ENCODE data around the gene PHYH.

The PHYH gene

GRCh38 chr10:13346283-13347042 lies 46.6 kb upstream of the PHYH start:
- Histone ChIP-seq H2BK15ac (replicated peaks; ENCODE audit: low read depth) (no peak overlapping the region), H3K23ac (ENCODE audit: low read length) (no peak overlapping the region), H3K4me1 (ENCODE audit: control insufficient read depth, low read depth, low read length) (peaks cover 7% of the 10 kb centered on the region), H4K8ac (ENCODE audit: low read depth, low read length) (peak overlapping the region; percentile 99), H2BK120ac (ENCODE audit: low read depth, low read length) (peak overlapping the region; percentile 99), H2BK5ac (ENCODE audit: low read length) (peak overlapping the region; percentile 46), H3K4me3 (ENCODE audit: low read length) (peak overlapping the region; percentile 76), H2AK5ac (ENCODE audit: low read length) (no peak overlapping the region), H3K79me1 (ENCODE audit: low read length) (peaks cover 3% of the 10 kb centered on the region), H3K36me3 (ENCODE audit: control insufficient read depth, insufficient read depth, low read length) (no peaks in the 10 kb centered on the region), H3K4ac (ENCODE audit: low read depth, low read length) (no peak overlapping the region), H4K5ac (ENCODE audit: low read length) (peak overlapping the region; percentile 54), H3K9ac (ENCODE audit: low read length) (peak overlapping the region; percentile 76), H3K18ac (ENCODE audit: low read length) (peak overlapping the region; percentile 100), H3K27ac (ENCODE audit: low read depth, low read length) (peak overlapping the region; percentile 99), H3K79me2 (ENCODE audit: control insufficient read depth, insufficient read depth, low read length) (peaks cover 51% of the 10 kb centered on the region), H3K56ac (ENCODE audit: low read length) (peak overlapping the region; percentile 92), H3K4me2 (ENCODE audit: low read length) (peak overlapping the region; percentile 57), H3K27me3 (ENCODE audit: insufficient read depth, low read length, poor library complexity) (no peaks in the 10 kb centered on the region)
- no CpG with 5 or more reads among the region's 18 CpGs for WGBS (ENCODE audit: extremely low coverage, insufficient coverage, low lambda C conversion rate)
- DNase-seq = peak; percentile 44

- Histone ChIP-seq H3K4me3 (ENCODE audit: low read length) (no peak overlapping the region), H3K56ac (ENCODE audit: low read length) (no peak overlapping the region), H3K27ac (ENCODE audit: low read depth, low read length) (no peak overlapping the region), H3K23ac (ENCODE audit: low read length) (no peak overlapping the region), H3K4ac (ENCODE audit: low read depth, low read length) (no peak overlapping the region), H3K18ac (ENCODE audit: low read length) (no peak overlapping the region), H2BK5ac (ENCODE audit: low read length) (no peak overlapping the region), H2AK5ac (ENCODE audit: low read length) (no peak overlapping the region), H3K79me1 (ENCODE audit: low read length) (peaks cover 16% of the 10 kb centered on the region), H3K9ac (ENCODE audit: low read length) (no peak overlapping the region), H4K8ac (ENCODE audit: low read depth, low read length) (no peak overlapping the region), H3K36me3 (ENCODE audit: control insufficient read depth, insufficient read depth, low read length) (peaks cover 2% of the 10 kb centered on the region), H2BK120ac (ENCODE audit: low read depth, low read length) (no peak overlapping the region), H4K5ac (ENCODE audit: low read length) (no peak overlapping the region), H3K4me2 (ENCODE audit: low read length) (no peak overlapping the region), H2BK15ac (replicated peaks; ENCODE audit: low read depth) (no peak overlapping the region), H3K27me3 (ENCODE audit: insufficient read depth, low read length, poor library complexity) (no peaks in the 10 kb centered on the region), H3K79me2 (ENCODE audit: control insufficient read depth, insufficient read depth, low read length) (peaks cover 78% of the 10 kb centered on the region), H3K4me1 (ENCODE audit: control insufficient read depth, low read depth, low read length) (peaks cover 3% of the 10 kb centered on the region)
- 100% methylated on average over 2 of the region's 12 CpGs for WGBS (ENCODE audit: extremely low coverage, insufficient coverage, low lambda C conversion rate)
- DNase-seq = no peak
Measured at GRCh38 chr10:13340626-13341376, 40.9 kb upstream of the PHYH start.

- Histone ChIP-seq H4K8ac (ENCODE audit: low read depth, low read length) (no peak overlapping the region), H3K79me2 (ENCODE audit: control insufficient read depth, insufficient read depth, low read length) (peaks cover 72% of the 10 kb centered on the region), H2BK5ac (ENCODE audit: low read length) (no peak overlapping the region), H3K4me3 (ENCODE audit: low read length) (no peak overlapping the region), H3K18ac (ENCODE audit: low read length) (no peak overlapping the region), H3K56ac (ENCODE audit: low read length) (no peak overlapping the region), H3K36me3 (ENCODE audit: control insufficient read depth, insufficient read depth, low read length) (peaks cover 2% of the 10 kb centered on the region), H3K4me1 (ENCODE audit: control insufficient read depth, low read depth, low read length) (no peaks in the 10 kb centered on the region), H3K9ac (ENCODE audit: low read length) (no peak overlapping the region), H2BK15ac (replicated peaks; ENCODE audit: low read depth) (no peak overlapping the region), H3K23ac (ENCODE audit: low read length) (no peak overlapping the region), H3K27ac (ENCODE audit: low read depth, low read length) (no peak overlapping the region), H3K79me1 (ENCODE audit: low read length) (peaks cover 16% of the 10 kb centered on the region), H3K27me3 (ENCODE audit: insufficient read depth, low read length, poor library complexity) (no peaks in the 10 kb centered on the region), H3K4me2 (ENCODE audit: low read length) (no peak overlapping the region), H4K5ac (ENCODE audit: low read length) (no peak overlapping the region), H2BK120ac (ENCODE audit: low read depth, low read length) (no peak overlapping the region), H3K4ac (ENCODE audit: low read depth, low read length) (no peak overlapping the region), H2AK5ac (ENCODE audit: low read length) (no peak overlapping the region)
- WGBS (ENCODE audit: extremely low coverage, insufficient coverage, low lambda C conversion rate) = no CpG with 5 or more reads among the region's 9 CpGs
- DNase-seq = no peak
Measured at GRCh38 chr10:13340068-13340467, 40.2 kb upstream of the PHYH start.

GRCh38 chr10:13338390-13339110 lies 38.7 kb upstream of the PHYH start:
- Histone ChIP-seq H3K9ac (ENCODE audit: low read length) (no peak overlapping the region), H3K4ac (ENCODE audit: low read depth, low read length) (no peak overlapping the region), H2BK15ac (replicated peaks; ENCODE audit: low read depth) (no peak overlapping the region), H3K79me2 (ENCODE audit: control insufficient read depth, insufficient read depth, low read length) (peaks cover 63% of the 10 kb centered on the region), H4K5ac (ENCODE audit: low read length) (no peak overlapping the region), H3K56ac (ENCODE audit: low read length) (no peak overlapping the region), H3K36me3 (ENCODE audit: control insufficient read depth, insufficient read depth, low read length) (peaks cover 2% of the 10 kb centered on the region), H3K4me3 (ENCODE audit: low read length) (no peak overlapping the region), H3K18ac (ENCODE audit: low read length) (no peak overlapping the region), H2AK5ac (ENCODE audit: low read length) (no peak overlapping the region), H4K8ac (ENCODE audit: low read depth, low read length) (no peak overlapping the region), H3K79me1 (ENCODE audit: low read length) (peaks cover 17% of the 10 kb centered on the region), H2BK120ac (ENCODE audit: low read depth, low read length) (no peak overlapping the region), H2BK5ac (ENCODE audit: low read length) (no peak overlapping the region), H3K4me2 (ENCODE audit: low read length) (no peak overlapping the region), H3K4me1 (ENCODE audit: control insufficient read depth, low read depth, low read length) (no peaks in the 10 kb centered on the region), H3K27me3 (ENCODE audit: insufficient read depth, low read length, poor library complexity) (no peaks in the 10 kb centered on the region), H3K27ac (ENCODE audit: low read depth, low read length) (no peak overlapping the region), H3K23ac (ENCODE audit: low read length) (no peak overlapping the region)
- DNase-seq = no peak
- no CpG with 5 or more reads among the region's 10 CpGs for WGBS (ENCODE audit: extremely low coverage, insufficient coverage, low lambda C conversion rate)

GRCh38 chr10:13337827-13338196 lies 37.9 kb upstream of the PHYH start:
- peaks cover 17% of the 10 kb centered on the region for H3K79me1 ChIP-seq (ENCODE audit: low read length)
- H4K8ac ChIP-seq (ENCODE audit: low read depth, low read length) = no peak overlapping the region
- no peak overlapping the region for H3K4me3 ChIP-seq (ENCODE audit: low read length)
- no CpG with 5 or more reads among the region's 6 CpGs for WGBS (ENCODE audit: extremely low coverage, insufficient coverage, low lambda C conversion rate)
- no peak overlapping the region for H2BK120ac ChIP-seq (ENCODE audit: low read depth, low read length)
- no peak overlapping the region for H3K9ac ChIP-seq (ENCODE audit: low read length)
- no peak overlapping the region for H2AK5ac ChIP-seq (ENCODE audit: low read length)
- no peak overlapping the region for H3K4ac ChIP-seq (ENCODE audit: low read depth, low read length)
- no peaks in the 10 kb centered on the region for H3K4me1 ChIP-seq (ENCODE audit: control insufficient read depth, low read depth, low read length)
- H3K18ac ChIP-seq (ENCODE audit: low read length) = no peak overlapping the region
- H2BK5ac ChIP-seq (ENCODE audit: low read length) = no peak overlapping the region
- H3K23ac ChIP-seq (ENCODE audit: low read length) = no peak overlapping the region
- no peaks in the 10 kb centered on the region for H3K27me3 ChIP-seq (ENCODE audit: insufficient read depth, low read length, poor library complexity)
- no peak overlapping the region for H2BK15ac ChIP-seq (replicated peaks; ENCODE audit: low read depth)
- peaks cover 56% of the 10 kb centered on the region for H3K79me2 ChIP-seq (ENCODE audit: control insufficient read depth, insufficient read depth, low read length)
- no peak overlapping the region for H3K56ac ChIP-seq (ENCODE audit: low read length)
- no peak overlapping the region for H3K4me2 ChIP-seq (ENCODE audit: low read length)
- DNase-seq = no peak
- peaks cover 2% of the 10 kb centered on the region for H3K36me3 ChIP-seq (ENCODE audit: control insufficient read depth, insufficient read depth, low read length)
- no peak overlapping the region for H4K5ac ChIP-seq (ENCODE audit: low read length)
- H3K27ac ChIP-seq (ENCODE audit: low read depth, low read length) = no peak overlapping the region

Data from mesendoderm (in vitro differentiated cells).